ENCODE results near the gene PRPF8. TPM values are rescaled to one million over a fixed set of nuclear protein-coding genes. Genes with fewer than 3 reads are reported as not detected.

Gene PRPF8
- total RNA-seq, 1 experiment from 2014 or later, result 296 TPM

DNA sequence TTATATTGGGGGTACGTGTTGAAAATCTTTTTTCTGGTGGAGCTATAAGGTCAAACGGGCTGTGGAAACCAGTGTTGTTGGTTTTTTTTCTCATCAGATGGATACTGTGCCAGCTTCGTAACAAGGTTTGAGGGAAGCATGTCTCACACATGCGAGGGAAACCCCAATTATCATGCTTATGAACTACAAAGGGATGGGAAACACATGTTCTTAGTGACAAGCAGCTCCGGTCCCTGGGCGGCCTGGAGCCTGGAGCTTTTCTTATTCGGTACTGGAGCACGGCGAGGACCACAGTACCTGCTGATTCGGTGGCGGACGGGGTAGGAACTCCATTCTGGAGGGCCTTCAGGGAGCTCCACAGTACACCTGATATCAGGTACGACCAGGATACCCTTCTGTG, 68.6 kb downstream of the PRPF8 start:
- Histone ChIP-seq H3K27ac (ENCODE audit: low read length) (no peak overlapping the region), H3K4me3 (ENCODE audit: low read depth in 2 of 2, low read length in 2 of 2) (no peak overlapping the region), H3K4me1 (ENCODE audit: control insufficient read depth, insufficient read depth, low read length) (no peaks in the 10 kb centered on the region), H3K36me3 (ENCODE audit: control insufficient read depth, insufficient read depth, low read length) (no peaks in the 10 kb centered on the region), H3K27me3 (ENCODE audit: control insufficient read depth, insufficient read depth, low read length) (no peaks in the 10 kb centered on the region), H3K9me3 (ENCODE audit: control insufficient read depth, insufficient read depth, low read depth, low read length) (no peaks in the 10 kb centered on the region)
- no peak for ATAC-seq
- in situ Hi-C loops (cut with HindIII; ENCODE audit: low pct_unique_long_range_greater_than_20kb, low sequenced_read_pairs), result no loop called here
- CTCF ChIA-PET, result no interaction called here
- intact Hi-C loops (cut with micrococcal nuclease; ENCODE audit: unreplicated experiment), result no loop called here
- POLR2A ChIA-PET, result no interaction called here
- TF ChIP-seq POLR2AphosphoS5 (IDR thresholded peaks at IDR 0.05; ENCODE audit: low read depth, low read length), result no peak
- TF ChIP-seq REST (IDR thresholded peaks at IDR 0.05; ENCODE audit: insufficient read depth in 1 of 2, low read depth in 2 of 2, low read length in 1 of 2), result no peak
- TF ChIP-seq TCF7L2 (IDR thresholded peaks at IDR 0.05; ENCODE audit: low read depth, low read length), result no peak
- TF ChIP-seq CTCF (IDR thresholded peaks at IDR 0.05), result no peak
- TF ChIP-seq SIN3A (IDR thresholded peaks at IDR 0.05; ENCODE audit: borderline replicate concordance, insufficient read depth, low read depth, low read length), result no peak
- DNase-seq (ENCODE audit: low read depth, low spot score), result no peak
- BruUV-seq (replicated peaks), result no TSS peak

- no peak for TF ChIP-seq TCF7L2 (IDR thresholded peaks at IDR 0.05; ENCODE audit: low read depth, low read length)
- no peak for TF ChIP-seq POLR2AphosphoS5 (IDR thresholded peaks at IDR 0.05; ENCODE audit: low read depth, low read length)
- no peak for TF ChIP-seq CTCF (IDR thresholded peaks at IDR 0.05)
- no peak for TF ChIP-seq SIN3A (IDR thresholded peaks at IDR 0.05; ENCODE audit: borderline replicate concordance, insufficient read depth, low read depth, low read length)
- no peak for TF ChIP-seq REST (IDR thresholded peaks at IDR 0.05; ENCODE audit: insufficient read depth in 1 of 2, low read depth in 2 of 2, low read length in 1 of 2)
These were observed 72.3 kb downstream of the PRPF8 start for GRCh38 chr17:1612400-1612799.

More at GRCh38 chr17:1612400-1612799, 72.3 kb downstream of the PRPF8 start:
- Histone ChIP-seq H3K27ac (ENCODE audit: low read length) (no peak overlapping the region), H3K4me3 (ENCODE audit: low read depth in 2 of 2, low read length in 2 of 2) (no peak overlapping the region), H3K36me3 (ENCODE audit: control insufficient read depth, insufficient read depth, low read length) (no peaks in the 10 kb centered on the region), H3K27me3 (ENCODE audit: control insufficient read depth, insufficient read depth, low read length) (no peaks in the 10 kb centered on the region), H3K4me1 (ENCODE audit: control insufficient read depth, insufficient read depth, low read length) (no peaks in the 10 kb centered on the region), H3K9me3 (ENCODE audit: control insufficient read depth, insufficient read depth, low read depth, low read length) (no peaks in the 10 kb centered on the region)
- ChIA-PET POLR2A (no interaction called here), CTCF (no interaction called here)
- ATAC-seq (no peak), DNase-seq (ENCODE audit: low read depth, low spot score) (no peak)
- in situ Hi-C loops (cut with HindIII; ENCODE audit: low pct_unique_long_range_greater_than_20kb, low sequenced_read_pairs) (no loop called here), intact Hi-C loops (cut with micrococcal nuclease; ENCODE audit: unreplicated experiment) (no loop called here)
- no TSS peak for BruUV-seq (replicated peaks)
